ENCODE results near the gene HIPK2. TPM values are rescaled to one million over a fixed set of nuclear protein-coding genes. Genes with fewer than 3 reads are reported as not detected.
A peak's percentile ranks its signal among the peaks of the same experiment; 100 is the strongest.

The HIPK2 gene
- polyA plus RNA-seq, 3 donors, result 1.6 to 12.1 (median 3.0) TPM

DNA sequence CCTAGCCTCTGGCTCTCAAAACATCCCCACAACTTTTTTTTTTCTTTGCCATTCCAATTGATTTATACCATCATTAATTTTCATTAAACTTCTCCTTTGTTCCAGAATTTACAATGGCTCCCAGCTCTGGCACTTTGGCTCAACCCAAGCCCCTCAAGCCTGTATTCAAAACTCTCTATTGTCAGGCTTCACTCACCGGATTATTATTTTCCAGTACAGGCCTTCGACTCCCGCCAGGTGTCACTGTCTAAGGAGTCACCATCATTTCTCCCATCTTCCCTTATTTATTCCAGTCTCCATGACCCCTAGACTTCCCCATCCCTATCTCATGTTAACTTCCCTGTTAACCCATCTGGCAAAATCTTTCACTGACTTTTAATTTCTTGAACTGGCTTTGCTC, 67.8 kb downstream of the HIPK2 start:
- Histone ChIP-seq H3K36me3 (replicated peaks in 1 of 2; ENCODE audit: control insufficient read depth in 1 of 2, insufficient read depth in 2 of 2, low read length in 2 of 2) (peaks cover 39 to 88% of the 10 kb centered on the region in 2 donors), H3K4me1 (ENCODE audit: control insufficient read depth in 1 of 2, insufficient read depth in 2 of 2, low read length in 2 of 2) (peaks cover 14 to 20% of the 10 kb centered on the region in 2 donors)

DNA sequence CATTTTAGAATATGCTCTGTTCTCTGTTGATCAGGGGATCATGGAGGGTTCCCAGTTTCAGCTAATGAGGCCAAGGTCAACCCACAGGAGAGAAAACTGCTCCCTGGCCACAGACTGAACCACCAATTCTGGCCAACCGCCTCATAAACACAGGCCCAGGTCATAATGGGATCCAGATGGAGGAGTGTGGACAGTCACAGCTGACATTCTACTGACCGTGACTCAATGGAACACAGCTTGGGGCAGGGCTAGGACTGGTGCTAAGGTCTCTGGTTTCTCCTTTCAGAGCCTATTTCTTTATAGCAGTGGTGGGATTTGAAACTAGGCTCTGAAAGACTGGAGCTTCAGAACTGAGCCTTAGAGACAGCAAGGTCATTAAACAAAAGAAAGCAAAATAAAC, 68.3 kb downstream of the HIPK2 start:
- no peak overlapping the region for H3K4me3 ChIP-seq (replicated peaks in 1 of 3; ENCODE audit: low read depth in 2 of 3, low read length in 3 of 3)
- H3K79me2 ChIP-seq (ENCODE audit: insufficient read depth, low read length), result peaks cover 78% of the 10 kb centered on the region
- Mint-ChIP-seq H3K36me3 (peaks cover 78 to 85% of the 10 kb centered on the region in 2 donors), H3K4me3 (no peak overlapping the region), H3K9me3 (peaks cover 2 to 19% (median 6%) of the 10 kb centered on the region in 7 donors), H3K4me1 (peaks cover 24% of the 10 kb centered on the region), H3K27me3 (ENCODE audit: low read depth in 3 of 3) (peaks cover 0 to 1% (median 0%) of the 10 kb centered on the region in 3 donors), H3K27ac (peak overlapping the region in 2 of 7 donors; percentile 10 to 67)
- H3K27ac ChIP-seq (ENCODE audit: low read depth in 1 of 2, low read length in 2 of 2), result no peak overlapping the region
- DNase-seq, result no peak
- H3K4me1 ChIP-seq (ENCODE audit: control insufficient read depth in 1 of 2, insufficient read depth in 2 of 2, low read length in 2 of 2), result peaks cover 9 to 20% of the 10 kb centered on the region in 2 donors
- no peak overlapping the region for H3K9ac ChIP-seq (ENCODE audit: insufficient read depth, low read length, poor library complexity, severe bottlenecking)
- WGBS (ENCODE audit: insufficient coverage), result 89% methylated on average over 1 of the region's 2 CpGs
- peaks cover 36 to 88% of the 10 kb centered on the region in 2 donors for H3K36me3 ChIP-seq (replicated peaks in 1 of 2; ENCODE audit: control insufficient read depth in 1 of 2, insufficient read depth in 2 of 2, low read length in 2 of 2)
- H3K4me2 ChIP-seq (replicated peaks; ENCODE audit: extremely low read depth, low read length, poor library complexity, severe bottlenecking), result no peak overlapping the region
- peaks cover 22% of the 10 kb centered on the region for H4K20me1 ChIP-seq (ENCODE audit: insufficient read depth, low read length)
- no peaks in the 10 kb centered on the region for H3K9me3 ChIP-seq (replicated peaks in 1 of 2; ENCODE audit: control insufficient read depth in 1 of 2, insufficient read depth in 1 of 2, low read length in 2 of 2)
- H3K27me3 ChIP-seq (ENCODE audit: control insufficient read depth in 2 of 2, insufficient read depth in 2 of 2, low read length in 2 of 2), result no peaks in the 10 kb centered on the region
- no peak overlapping the region for H2AFZ ChIP-seq (ENCODE audit: insufficient read depth, low read depth, low read length, poor library complexity, severe bottlenecking)
- intact Hi-C loops (cut with micrococcal nuclease), result loop anchor here in 1 of 2 donors (10.0 kb wide), 1 partner anchor 65 kb away; no protein-coding TSS in a partner anchor
- TF ChIP-seq, protein P1, sequence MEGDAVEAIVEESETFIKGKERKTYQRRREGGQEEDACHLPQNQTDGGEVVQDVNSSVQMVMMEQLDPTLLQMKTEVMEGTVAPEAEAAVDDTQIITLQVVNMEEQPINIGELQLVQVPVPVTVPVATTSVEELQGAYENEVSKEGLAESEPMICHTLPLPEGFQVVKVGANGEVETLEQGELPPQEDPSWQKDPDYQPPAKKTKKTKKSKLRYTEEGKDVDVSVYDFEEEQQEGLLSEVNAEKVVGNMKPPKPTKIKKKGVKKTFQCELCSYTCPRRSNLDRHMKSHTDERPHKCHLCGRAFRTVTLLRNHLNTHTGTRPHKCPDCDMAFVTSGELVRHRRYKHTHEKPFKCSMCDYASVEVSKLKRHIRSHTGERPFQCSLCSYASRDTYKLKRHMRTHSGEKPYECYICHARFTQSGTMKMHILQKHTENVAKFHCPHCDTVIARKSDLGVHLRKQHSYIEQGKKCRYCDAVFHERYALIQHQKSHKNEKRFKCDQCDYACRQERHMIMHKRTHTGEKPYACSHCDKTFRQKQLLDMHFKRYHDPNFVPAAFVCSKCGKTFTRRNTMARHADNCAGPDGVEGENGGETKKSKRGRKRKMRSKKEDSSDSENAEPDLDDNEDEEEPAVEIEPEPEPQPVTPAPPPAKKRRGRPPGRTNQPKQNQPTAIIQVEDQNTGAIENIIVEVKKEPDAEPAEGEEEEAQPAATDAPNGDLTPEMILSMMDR (IDR thresholded peaks at IDR 0.05), result no peak

More for the DNA sequence above, 67.8 kb downstream of the HIPK2 start:
- H3K9ac ChIP-seq (ENCODE audit: insufficient read depth, low read length, poor library complexity, severe bottlenecking), result no peak overlapping the region
- TF ChIP-seq, protein P1 (IDR thresholded peaks at IDR 0.05), result no peak
- no peak overlapping the region for H3K4me2 ChIP-seq (replicated peaks; ENCODE audit: extremely low read depth, low read length, poor library complexity, severe bottlenecking)
- no peaks in the 10 kb centered on the region for H3K27me3 ChIP-seq (ENCODE audit: control insufficient read depth in 2 of 2, insufficient read depth in 2 of 2, low read length in 2 of 2)
- Mint-ChIP-seq H3K27ac (peak overlapping the region in 2 of 7 donors; percentile 9 to 38), H3K4me1 (peaks cover 26% of the 10 kb centered on the region), H3K36me3 (peaks cover 78 to 85% of the 10 kb centered on the region in 2 donors), H3K4me3 (no peak overlapping the region), H3K9me3 (peaks cover 2 to 17% (median 5%) of the 10 kb centered on the region in 7 donors), H3K27me3 (ENCODE audit: low read depth in 3 of 3) (peaks cover 0 to 1% (median 0%) of the 10 kb centered on the region in 3 donors)
- intact Hi-C loops (cut with micrococcal nuclease), result no loop called here
- H3K4me3 ChIP-seq (replicated peaks in 1 of 3; ENCODE audit: low read depth in 2 of 3, low read length in 3 of 3), result no peak overlapping the region
- peaks cover 78% of the 10 kb centered on the region for H3K79me2 ChIP-seq (ENCODE audit: insufficient read depth, low read length)
- H4K20me1 ChIP-seq (ENCODE audit: insufficient read depth, low read length), result peaks cover 17% of the 10 kb centered on the region
- no peak overlapping the region for H3K27ac ChIP-seq (ENCODE audit: low read depth in 1 of 2, low read length in 2 of 2)
- WGBS (ENCODE audit: insufficient coverage), result 100% methylated on average over 3 of the region's 3 CpGs
- no peak for DNase-seq
- H2AFZ ChIP-seq (ENCODE audit: insufficient read depth, low read depth, low read length, poor library complexity, severe bottlenecking), result no peak overlapping the region
- H3K9me3 ChIP-seq (replicated peaks in 1 of 2; ENCODE audit: control insufficient read depth in 1 of 2, insufficient read depth in 1 of 2, low read length in 2 of 2), result no peaks in the 10 kb centered on the region

All from CD14-positive monocyte (primary cell).